ENCODE measurements around the gene MFSD12. TPM values are rescaled to one million over a fixed set of nuclear protein-coding genes. Genes with fewer than 3 reads are reported as not detected.

MFSD12 gene
- total and polyA plus RNA-seq, 4 donors = 9.4 to 43.6 (median 24.6) TPM

- Histone ChIP-seq H3K4me3 (ENCODE audit: low read depth in 1 of 3, low read length in 3 of 3) (no peak overlapping the region), H3K27me3 (ENCODE audit: control insufficient read depth in 4 of 4, insufficient read depth in 4 of 4, low read length in 3 of 4) (no peaks in the 10 kb centered on the region), H3K36me3 (ENCODE audit: control insufficient read depth in 4 of 4, insufficient read depth in 3 of 4, low read depth in 1 of 4, low read length in 3 of 4) (no peaks in the 10 kb centered on the region), H3K9ac (ENCODE audit: low read depth in 1 of 2, low read length in 2 of 2) (no peak overlapping the region), H3K9me3 (ENCODE audit: control insufficient read depth in 4 of 4, low read length in 3 of 4) (no peaks in the 10 kb centered on the region), H3K4me1 (ENCODE audit: control insufficient read depth in 4 of 4, insufficient read depth in 4 of 4, low read length in 3 of 4) (peaks cover 0 to 6% (median 3%) of the 10 kb centered on the region in 4 donors), H3K27ac (ENCODE audit: low read depth in 1 of 2, low read length in 2 of 2) (peak overlapping the region in 1 of 2 donors; percentile 12)
- TF ChIP-seq FOXA2 (IDR thresholded peaks at IDR 0.05) = no peak
- peak; percentile 18 to 35 for TF ChIP-seq HNF4A (conservative IDR thresholded peaks at IDR 0.05)
- TF ChIP-seq SP1 (IDR thresholded peaks at IDR 0.05) = peak; percentile 37
- 55% methylated on average over 9 of the region's 9 CpGs for WGBS
- DNase-seq (ENCODE audit: low spot score) = no peak
Observed at GRCh38 chr19:3591876-3592613, 34.7 kb upstream of the MFSD12 start.

DNA sequence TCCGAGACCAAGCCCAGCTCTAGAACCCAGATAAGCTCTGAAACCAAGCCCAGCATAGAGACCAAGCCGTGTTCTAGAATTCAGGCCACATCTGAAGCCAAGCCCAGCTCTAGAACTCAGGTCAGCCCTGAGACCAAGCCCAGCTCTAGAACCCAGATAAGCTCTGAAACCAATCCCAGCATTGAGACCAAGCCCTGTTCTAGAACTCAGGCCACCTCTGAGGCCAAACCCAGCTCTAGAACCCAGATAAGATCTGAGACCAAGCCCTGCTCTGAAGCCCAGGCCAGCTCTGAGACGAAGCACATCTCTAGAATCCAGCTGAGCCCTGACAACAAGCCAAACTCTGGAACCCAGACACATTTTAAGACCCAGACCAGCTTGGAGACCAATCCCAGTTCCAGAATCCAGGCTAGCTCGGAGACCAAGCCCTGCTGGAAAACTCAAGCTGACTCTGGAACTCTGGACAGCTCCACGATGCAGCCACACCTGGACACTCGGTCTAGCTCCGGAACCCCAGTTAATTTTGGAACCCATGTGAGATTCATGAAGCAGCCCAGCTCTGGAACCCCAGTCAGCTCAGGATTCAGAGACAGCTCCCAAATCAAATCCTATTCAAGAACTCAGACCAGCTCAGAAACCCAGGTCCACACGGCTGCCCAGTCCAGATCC, 33.7 kb upstream of the MFSD12 start:
- H3K27me3 ChIP-seq (ENCODE audit: control insufficient read depth in 4 of 4, insufficient read depth in 4 of 4, low read length in 3 of 4) = no peaks in the 10 kb centered on the region
- H3K9ac ChIP-seq (ENCODE audit: low read depth in 1 of 2, low read length in 2 of 2) = no peak overlapping the region
- WGBS = 95% methylated on average over 8 of the region's 8 CpGs
- H3K9me3 ChIP-seq (ENCODE audit: control insufficient read depth in 4 of 4, low read length in 3 of 4) = no peaks in the 10 kb centered on the region
- DNase-seq (ENCODE audit: low spot score) = no peak
- no peak overlapping the region for H3K4me3 ChIP-seq (ENCODE audit: low read depth in 1 of 3, low read length in 3 of 3)
- TF ChIP-seq YY1 (IDR thresholded peaks at IDR 0.05) = no peak
- no peak for TF ChIP-seq RXRA (IDR thresholded peaks at IDR 0.05)
- no peak for TF ChIP-seq RAD21 (IDR thresholded peaks at IDR 0.05)
- no peak for TF ChIP-seq JUND (IDR thresholded peaks at IDR 0.05)
- no peak for TF ChIP-seq FOXA2 (IDR thresholded peaks at IDR 0.05)
- TF ChIP-seq, protein P1, sequence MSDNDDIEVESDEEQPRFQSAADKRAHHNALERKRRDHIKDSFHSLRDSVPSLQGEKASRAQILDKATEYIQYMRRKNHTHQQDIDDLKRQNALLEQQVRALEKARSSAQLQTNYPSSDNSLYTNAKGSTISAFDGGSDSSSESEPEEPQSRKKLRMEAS (IDR thresholded peaks at IDR 0.05) = no peak
- TF ChIP-seq SP1 (IDR thresholded peaks at IDR 0.05) = no peak
- TF ChIP-seq HNF4G (IDR thresholded peaks at IDR 0.05) = no peak
- TF ChIP-seq NR2F2 (IDR thresholded peaks at IDR 0.05) = no peak
- no peak for TF ChIP-seq ZBTB33 (IDR thresholded peaks at IDR 0.05)
- TF ChIP-seq, protein P2, sequence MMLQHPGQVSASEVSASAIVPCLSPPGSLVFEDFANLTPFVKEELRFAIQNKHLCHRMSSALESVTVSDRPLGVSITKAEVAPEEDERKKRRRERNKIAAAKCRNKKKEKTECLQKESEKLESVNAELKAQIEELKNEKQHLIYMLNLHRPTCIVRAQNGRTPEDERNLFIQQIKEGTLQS (IDR thresholded peaks at IDR 0.05) = no peak
- H3K36me3 ChIP-seq (ENCODE audit: control insufficient read depth in 4 of 4, insufficient read depth in 3 of 4, low read depth in 1 of 4, low read length in 3 of 4) = no peaks in the 10 kb centered on the region
- H3K27ac ChIP-seq (ENCODE audit: low read depth in 1 of 2, low read length in 2 of 2) = no peak overlapping the region
- peaks cover 0 to 6% (median 3%) of the 10 kb centered on the region in 4 donors for H3K4me1 ChIP-seq (ENCODE audit: control insufficient read depth in 4 of 4, insufficient read depth in 4 of 4, low read length in 3 of 4)

- no peaks in the 10 kb centered on the region for H3K27me3 ChIP-seq (ENCODE audit: control insufficient read depth in 4 of 4, insufficient read depth in 4 of 4, low read length in 3 of 4)
- no peaks in the 10 kb centered on the region for H3K9me3 ChIP-seq (ENCODE audit: control insufficient read depth in 4 of 4, low read length in 3 of 4)
- H3K27ac ChIP-seq (ENCODE audit: low read depth in 1 of 2, low read length in 2 of 2) = no peak overlapping the region
- peaks cover 0 to 6% (median 3%) of the 10 kb centered on the region in 4 donors for H3K4me1 ChIP-seq (ENCODE audit: control insufficient read depth in 4 of 4, insufficient read depth in 4 of 4, low read length in 3 of 4)
- no peak for DNase-seq (ENCODE audit: low spot score)
- H3K9ac ChIP-seq (ENCODE audit: low read depth in 1 of 2, low read length in 2 of 2) = no peak overlapping the region
- 95% methylated on average over 22 of the region's 22 CpGs for WGBS
- H3K36me3 ChIP-seq (ENCODE audit: control insufficient read depth in 4 of 4, insufficient read depth in 3 of 4, low read depth in 1 of 4, low read length in 3 of 4) = no peaks in the 10 kb centered on the region
- no peak overlapping the region for H3K4me3 ChIP-seq (ENCODE audit: low read depth in 1 of 3, low read length in 3 of 3)
- no peak for TF ChIP-seq FOXA2 (IDR thresholded peaks at IDR 0.05)
- TF ChIP-seq, protein P3, sequence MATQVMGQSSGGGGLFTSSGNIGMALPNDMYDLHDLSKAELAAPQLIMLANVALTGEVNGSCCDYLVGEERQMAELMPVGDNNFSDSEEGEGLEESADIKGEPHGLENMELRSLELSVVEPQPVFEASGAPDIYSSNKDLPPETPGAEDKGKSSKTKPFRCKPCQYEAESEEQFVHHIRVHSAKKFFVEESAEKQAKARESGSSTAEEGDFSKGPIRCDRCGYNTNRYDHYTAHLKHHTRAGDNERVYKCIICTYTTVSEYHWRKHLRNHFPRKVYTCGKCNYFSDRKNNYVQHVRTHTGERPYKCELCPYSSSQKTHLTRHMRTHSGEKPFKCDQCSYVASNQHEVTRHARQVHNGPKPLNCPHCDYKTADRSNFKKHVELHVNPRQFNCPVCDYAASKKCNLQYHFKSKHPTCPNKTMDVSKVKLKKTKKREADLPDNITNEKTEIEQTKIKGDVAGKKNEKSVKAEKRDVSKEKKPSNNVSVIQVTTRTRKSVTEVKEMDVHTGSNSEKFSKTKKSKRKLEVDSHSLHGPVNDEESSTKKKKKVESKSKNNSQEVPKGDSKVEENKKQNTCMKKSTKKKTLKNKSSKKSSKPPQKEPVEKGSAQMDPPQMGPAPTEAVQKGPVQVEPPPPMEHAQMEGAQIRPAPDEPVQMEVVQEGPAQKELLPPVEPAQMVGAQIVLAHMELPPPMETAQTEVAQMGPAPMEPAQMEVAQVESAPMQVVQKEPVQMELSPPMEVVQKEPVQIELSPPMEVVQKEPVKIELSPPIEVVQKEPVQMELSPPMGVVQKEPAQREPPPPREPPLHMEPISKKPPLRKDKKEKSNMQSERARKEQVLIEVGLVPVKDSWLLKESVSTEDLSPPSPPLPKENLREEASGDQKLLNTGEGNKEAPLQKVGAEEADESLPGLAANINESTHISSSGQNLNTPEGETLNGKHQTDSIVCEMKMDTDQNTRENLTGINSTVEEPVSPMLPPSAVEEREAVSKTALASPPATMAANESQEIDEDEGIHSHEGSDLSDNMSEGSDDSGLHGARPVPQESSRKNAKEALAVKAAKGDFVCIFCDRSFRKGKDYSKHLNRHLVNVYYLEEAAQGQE (IDR thresholded peaks at IDR 0.05) = no peak
- no peak for TF ChIP-seq HNF4G (IDR thresholded peaks at IDR 0.05)
- TF ChIP-seq CTCF (IDR thresholded peaks at IDR 0.05; ENCODE audit: low read depth, low read length, missing input control) = no peak
- TF ChIP-seq ZBTB33 (IDR thresholded peaks at IDR 0.05) = no peak
- no peak for TF ChIP-seq TAF1 (conservative IDR thresholded peaks at IDR 0.05)
- TF ChIP-seq EGR1 (IDR thresholded peaks at IDR 0.05; ENCODE audit: low read depth in 2 of 2) = no peak
- no peak for TF ChIP-seq RXRA (IDR thresholded peaks at IDR 0.05)
Observed at GRCh38 chr19:3589949-3590348, 32.6 kb upstream of the MFSD12 start.

Measured in liver (tissue), 9 donors.